GM06990 (cell line): ENCODE measurements around the gene CMTR1.
"Not testable (repeated sequence)": the region's sequence is repeated elsewhere in the genome, so short reads cannot be mapped to it uniquely, and the experiment has no call there.

Experiments used
- DNase-seq: peaks from one replicate; pipeline ENCODE4 v3.0.0-alpha.2; 2011; ENCODE audit not compliant: insufficient read length; ENCODE audit errors: extremely low read depth
- H3K27me3 ChIP-seq: replicated peaks from 2 replicates; pipeline ENCODE4 v1.6.0; 2011; ENCODE audit warnings: low read length; ENCODE audit not compliant: control insufficient read depth, insufficient read depth
- H3K36me3 ChIP-seq: 2 replicates; pipeline ENCODE4 v1.5.1; 2011; ENCODE audit warnings: low read length; ENCODE audit not compliant: control insufficient read depth, insufficient read depth
- H3K4me3 ChIP-seq: replicated peaks from 2 replicates; pipeline ENCODE4 v1.5.1; 2011; ENCODE audit warnings: low read depth, mild to moderate bottlenecking, control low read depth, low read length
- TF ChIP-seq, protein P1 (sequence below): IDR thresholded peaks from 2 replicates; pipeline ENCODE4 v1.5.1; 2011; ENCODE audit warnings: low read length, control low read depth, mild to moderate bottlenecking, inconsistent platforms; ENCODE audit not compliant: insufficient read depth, poor library complexity, severe bottlenecking

CMTR1 gene

DNA sequence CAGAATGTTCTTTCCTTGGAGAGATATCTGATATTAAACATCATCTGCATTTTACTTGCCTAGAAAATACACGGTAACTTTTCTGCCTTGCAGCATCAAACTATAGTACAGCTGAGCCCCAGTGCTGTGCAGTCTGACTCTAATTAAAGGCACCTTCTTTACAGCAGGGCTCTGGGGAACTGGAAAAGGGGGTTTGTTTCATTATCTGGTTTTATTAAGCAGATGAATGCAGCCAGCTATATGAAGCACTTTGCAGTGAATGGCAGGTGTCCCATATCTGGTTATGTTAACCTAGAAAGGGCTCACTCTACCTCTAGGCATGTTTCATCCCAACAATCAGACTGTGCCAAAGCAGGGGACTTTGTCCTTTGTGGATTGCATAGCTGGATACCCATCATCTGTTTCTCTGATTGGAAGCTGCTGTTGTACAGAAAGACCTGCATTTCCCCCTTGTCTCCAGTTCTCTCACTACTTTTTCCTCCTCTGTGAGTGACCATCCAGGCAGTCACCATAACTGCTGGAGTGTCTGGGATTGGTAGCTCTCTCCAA, 39.6 kb upstream of the CMTR1 start:
- Histone ChIP-seq H3K4me3 (no peak overlapping the region), H3K27me3 (no peaks in the 10 kb centered on the region), H3K36me3 (peaks cover 5% of the 10 kb centered on the region)
- TF ChIP-seq, protein P1, sequence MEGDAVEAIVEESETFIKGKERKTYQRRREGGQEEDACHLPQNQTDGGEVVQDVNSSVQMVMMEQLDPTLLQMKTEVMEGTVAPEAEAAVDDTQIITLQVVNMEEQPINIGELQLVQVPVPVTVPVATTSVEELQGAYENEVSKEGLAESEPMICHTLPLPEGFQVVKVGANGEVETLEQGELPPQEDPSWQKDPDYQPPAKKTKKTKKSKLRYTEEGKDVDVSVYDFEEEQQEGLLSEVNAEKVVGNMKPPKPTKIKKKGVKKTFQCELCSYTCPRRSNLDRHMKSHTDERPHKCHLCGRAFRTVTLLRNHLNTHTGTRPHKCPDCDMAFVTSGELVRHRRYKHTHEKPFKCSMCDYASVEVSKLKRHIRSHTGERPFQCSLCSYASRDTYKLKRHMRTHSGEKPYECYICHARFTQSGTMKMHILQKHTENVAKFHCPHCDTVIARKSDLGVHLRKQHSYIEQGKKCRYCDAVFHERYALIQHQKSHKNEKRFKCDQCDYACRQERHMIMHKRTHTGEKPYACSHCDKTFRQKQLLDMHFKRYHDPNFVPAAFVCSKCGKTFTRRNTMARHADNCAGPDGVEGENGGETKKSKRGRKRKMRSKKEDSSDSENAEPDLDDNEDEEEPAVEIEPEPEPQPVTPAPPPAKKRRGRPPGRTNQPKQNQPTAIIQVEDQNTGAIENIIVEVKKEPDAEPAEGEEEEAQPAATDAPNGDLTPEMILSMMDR: no peak
- no peak for DNase-seq

DNA sequence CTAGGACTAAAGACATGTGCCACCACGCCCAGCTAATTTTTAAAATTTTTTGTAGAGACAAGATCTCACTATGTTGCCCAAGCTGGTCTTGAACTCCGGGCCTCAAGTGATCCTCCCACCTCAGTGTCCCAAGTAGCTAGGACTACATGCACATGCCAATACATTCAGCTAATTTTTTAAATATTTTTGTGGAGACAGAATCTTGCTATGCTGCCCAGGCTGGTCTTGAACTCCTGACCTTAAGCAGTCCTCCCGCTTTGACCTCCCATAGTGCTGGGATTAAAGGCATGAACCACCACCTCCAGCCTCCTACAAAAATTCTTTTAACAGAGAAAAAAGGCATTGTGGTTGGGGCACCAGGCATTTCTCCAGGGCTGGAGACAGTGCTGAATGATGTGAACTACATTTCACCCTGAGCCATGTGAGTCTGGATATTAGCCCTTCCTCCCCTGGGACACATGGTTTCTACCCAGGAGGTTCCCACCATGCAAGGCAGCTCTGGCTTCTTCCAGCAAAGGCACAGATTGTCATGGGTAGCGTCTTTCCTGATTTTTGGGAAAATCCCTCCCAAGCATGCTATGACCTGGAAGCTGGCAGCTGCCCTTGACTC, 36.3 kb upstream of the CMTR1 start:
- Histone ChIP-seq H3K27me3 (no peaks in the 10 kb centered on the region), H3K36me3 (no peaks in the 10 kb centered on the region; the same call in 1 of the 2 replicates), H3K4me3 (no peak overlapping the region)
- TF ChIP-seq, protein P1: no peak
- no peak for DNase-seq

DNA sequence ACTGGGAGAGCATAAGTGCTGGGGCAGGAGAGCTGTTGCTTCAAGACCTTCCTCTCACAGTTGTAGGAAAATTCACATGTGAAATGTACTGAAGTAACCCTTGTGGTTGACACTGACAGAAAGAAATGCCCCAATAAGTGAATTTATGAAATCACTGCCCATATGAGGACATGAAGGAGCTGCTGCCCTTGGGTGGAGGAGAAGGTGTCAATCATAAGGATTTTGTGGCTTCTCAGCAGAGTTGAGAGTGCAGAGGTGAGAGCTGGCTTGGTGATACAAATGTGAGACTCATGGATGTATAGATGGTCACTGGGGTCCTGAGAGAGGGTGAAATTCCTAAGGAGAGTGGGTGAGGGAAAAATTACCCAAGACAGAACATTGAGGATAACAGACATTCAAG, 33.9 kb upstream of the CMTR1 start:
- H3K4me3 ChIP-seq: no peak overlapping the region
- TF ChIP-seq, protein P1: no peak
- no peaks in the 10 kb centered on the region; the same call in 1 of the 2 replicates for H3K36me3 ChIP-seq
- no peaks in the 10 kb centered on the region for H3K27me3 ChIP-seq
- no peak for DNase-seq

DNA sequence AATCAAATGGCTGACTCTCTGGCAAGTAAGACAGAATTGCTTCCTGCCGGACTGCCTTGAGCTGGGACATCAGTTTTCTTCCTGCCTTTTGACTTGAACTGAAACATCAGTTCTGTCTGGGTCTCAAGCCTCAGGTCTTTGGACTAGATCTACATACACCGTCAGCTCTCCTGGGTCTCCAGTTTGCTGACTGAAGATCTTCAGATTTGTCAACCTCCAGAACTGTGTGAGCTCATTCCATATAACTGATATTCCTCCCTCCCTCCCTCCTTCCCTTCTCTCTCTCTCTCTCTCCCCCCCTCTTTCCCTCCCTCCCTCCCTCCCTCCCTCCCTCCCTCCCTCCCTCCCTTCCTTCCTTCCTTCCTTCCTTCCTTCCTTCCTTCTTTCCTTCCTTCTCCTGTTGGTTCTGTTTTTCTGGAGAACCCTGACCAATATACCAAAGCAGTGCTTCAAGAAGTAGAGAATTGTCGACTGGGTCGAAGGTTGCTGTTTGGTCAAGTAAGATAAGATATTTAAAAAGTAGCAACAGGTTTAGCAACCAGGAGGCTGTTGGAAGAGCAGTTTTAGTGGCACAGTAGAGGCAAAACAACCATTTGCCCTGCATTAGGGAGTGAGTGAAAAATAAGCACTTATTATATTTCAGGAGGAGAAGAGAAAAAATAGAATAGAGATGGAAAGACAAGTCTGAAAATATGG, 33.1 kb upstream of the CMTR1 start:
- TF ChIP-seq, protein P1: no peak
- H3K27me3 ChIP-seq: no peaks in the 10 kb centered on the region
- H3K4me3 ChIP-seq: no peak overlapping the region
- DNase-seq: no peak
- no peaks in the 10 kb centered on the region for H3K36me3 ChIP-seq

DNA sequence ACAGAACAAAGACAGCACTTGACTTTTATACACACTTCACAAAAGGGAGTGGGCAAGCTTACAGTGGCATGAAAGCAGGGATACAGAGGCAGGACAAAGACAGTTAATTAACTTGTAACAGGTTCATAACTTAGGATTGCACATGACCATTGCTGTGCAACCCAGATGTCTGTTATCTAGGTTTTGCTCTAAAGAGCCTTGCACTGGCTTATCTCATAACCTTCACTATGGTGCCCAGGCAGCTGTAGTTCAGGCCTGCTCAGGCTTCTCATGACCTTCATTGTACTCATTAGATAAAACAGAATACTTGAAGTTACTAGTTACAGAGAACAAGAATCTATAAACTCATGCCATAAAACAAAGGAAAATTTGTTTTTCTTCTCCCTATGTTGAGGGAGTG, 31.4 kb upstream of the CMTR1 start:
- H3K27me3 ChIP-seq, H3K36me3 ChIP-seq, H3K4me3 ChIP-seq, DNase-seq: not testable (repeated sequence)

DNA sequence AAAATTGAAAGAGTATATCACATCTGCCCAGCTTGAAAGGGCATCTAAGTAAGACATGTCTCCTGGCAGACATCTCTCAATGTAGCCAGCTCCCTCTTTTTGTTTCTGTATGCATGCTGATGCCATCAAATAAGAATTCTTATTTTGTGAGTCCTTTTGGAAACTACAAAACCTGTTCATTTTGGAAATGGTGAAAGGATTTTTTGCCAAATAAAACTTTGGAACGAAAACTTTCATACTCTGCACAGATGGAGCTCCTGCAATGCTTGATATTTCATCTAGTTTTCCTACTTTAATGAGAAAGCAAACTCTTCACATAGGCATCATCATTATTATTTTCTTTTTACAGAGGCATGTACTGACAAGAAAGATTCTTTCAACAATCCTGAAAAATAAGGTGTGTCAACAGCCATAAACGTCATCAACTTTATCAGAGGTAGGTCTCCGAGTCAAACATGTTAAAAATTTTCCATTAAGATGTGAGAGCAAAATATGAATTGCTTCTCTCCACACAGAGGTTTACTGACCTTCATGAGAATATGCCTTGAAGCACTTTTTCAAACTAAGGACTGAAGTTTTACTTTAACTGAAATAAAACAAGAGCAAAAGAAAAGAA, 26.2 kb upstream of the CMTR1 start:
- Histone ChIP-seq H3K27me3 (no peaks in the 10 kb centered on the region), H3K4me3 (no peak overlapping the region), H3K36me3 (no peaks in the 10 kb centered on the region)
- TF ChIP-seq, protein P1: no peak
- no peak for DNase-seq
